Measurements from ENCODE around the gene ACOX1. TPM values are rescaled to one million over a fixed set of nuclear protein-coding genes. Genes with fewer than 3 reads are reported as not detected.

The ACOX1 gene
- total and polyA plus RNA-seq, 10 donors, result 6.3 to 60.2 (median 41.6) TPM

DNA sequence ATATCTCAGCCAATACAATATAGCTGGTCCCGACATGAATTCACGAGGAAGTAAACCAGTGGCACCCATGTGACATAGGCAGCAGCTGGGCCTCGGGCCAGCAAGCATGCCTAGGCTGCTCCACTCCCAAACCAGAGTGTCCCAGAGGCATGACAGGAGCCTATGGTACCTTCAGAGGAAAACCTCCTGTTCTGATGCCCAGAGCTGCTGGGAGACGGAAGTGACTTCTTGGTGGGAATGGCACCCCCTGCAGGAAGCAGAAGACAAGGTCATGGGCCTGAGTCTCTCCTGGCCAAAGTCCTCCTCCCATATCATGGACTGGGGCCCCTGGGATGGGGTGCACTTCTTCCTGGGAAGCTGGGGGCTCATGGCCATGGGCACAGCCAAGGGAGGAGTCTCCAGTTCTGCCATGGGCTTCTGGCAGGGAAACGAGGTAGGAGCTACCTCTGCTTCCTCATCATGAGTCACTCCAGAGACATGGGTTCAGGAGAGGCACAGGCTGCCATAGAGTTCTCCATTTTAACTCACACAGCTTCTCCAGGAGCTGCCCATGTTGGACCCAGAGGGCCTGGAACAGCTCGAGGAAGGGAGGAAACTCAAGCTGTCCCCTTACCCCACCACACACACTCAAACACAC, 51.6 kb downstream of the ACOX1 start:
- DNase-seq, result no peak
- no peaks in the 10 kb centered on the region for H3K9me3 ChIP-seq

DNA sequence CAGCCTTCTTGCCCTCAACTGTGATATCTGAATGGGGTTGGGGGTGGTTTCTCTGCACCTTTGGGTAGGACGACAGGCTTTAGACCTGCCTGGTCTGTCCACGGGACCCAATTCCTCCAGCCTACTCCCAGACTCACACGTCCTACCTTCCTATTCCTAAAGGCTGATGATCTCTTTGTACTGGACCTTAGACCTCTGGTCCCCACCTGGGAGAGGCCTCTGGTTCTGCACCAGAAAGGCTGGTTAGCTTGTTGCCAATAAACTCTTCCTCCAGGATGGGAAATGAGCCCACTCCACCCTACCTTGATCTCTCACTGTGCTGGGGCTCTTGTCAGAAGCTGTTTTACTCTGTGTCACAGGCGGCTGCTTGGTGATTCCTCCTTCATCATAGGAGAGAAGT, 52.5 kb downstream of the ACOX1 start:
- Histone ChIP-seq H3K36me3 (peaks cover 0 to 33% (median 0%) of the 10 kb centered on the region in 6 donors), H3K4me3 (no peak overlapping the region), H3K4me1 (peaks cover 0 to 21% (median 14%) of the 10 kb centered on the region in 6 donors), H3K27me3 (replicated peaks in 1 of 7) (no peaks in the 10 kb centered on the region), H3K9me3 (no peaks in the 10 kb centered on the region), H3K27ac (no peak overlapping the region)
- intact Hi-C loops (cut with DNase I; ENCODE audit: low total_unique reads), result no loop called here
- 91 to 100% (median 93%) methylated on average over 4 of the region's 4 CpGs for WGBS, 5 donors
- no peak for TF ChIP-seq POLR2AphosphoS5 (IDR thresholded peaks at IDR 0.05)
- no peak for TF ChIP-seq POLR2A (IDR thresholded peaks at IDR 0.05)
- TF ChIP-seq, protein P1, sequence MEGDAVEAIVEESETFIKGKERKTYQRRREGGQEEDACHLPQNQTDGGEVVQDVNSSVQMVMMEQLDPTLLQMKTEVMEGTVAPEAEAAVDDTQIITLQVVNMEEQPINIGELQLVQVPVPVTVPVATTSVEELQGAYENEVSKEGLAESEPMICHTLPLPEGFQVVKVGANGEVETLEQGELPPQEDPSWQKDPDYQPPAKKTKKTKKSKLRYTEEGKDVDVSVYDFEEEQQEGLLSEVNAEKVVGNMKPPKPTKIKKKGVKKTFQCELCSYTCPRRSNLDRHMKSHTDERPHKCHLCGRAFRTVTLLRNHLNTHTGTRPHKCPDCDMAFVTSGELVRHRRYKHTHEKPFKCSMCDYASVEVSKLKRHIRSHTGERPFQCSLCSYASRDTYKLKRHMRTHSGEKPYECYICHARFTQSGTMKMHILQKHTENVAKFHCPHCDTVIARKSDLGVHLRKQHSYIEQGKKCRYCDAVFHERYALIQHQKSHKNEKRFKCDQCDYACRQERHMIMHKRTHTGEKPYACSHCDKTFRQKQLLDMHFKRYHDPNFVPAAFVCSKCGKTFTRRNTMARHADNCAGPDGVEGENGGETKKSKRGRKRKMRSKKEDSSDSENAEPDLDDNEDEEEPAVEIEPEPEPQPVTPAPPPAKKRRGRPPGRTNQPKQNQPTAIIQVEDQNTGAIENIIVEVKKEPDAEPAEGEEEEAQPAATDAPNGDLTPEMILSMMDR (IDR thresholded peaks at IDR 0.05 in 8 of 11, conservative IDR thresholded peaks at IDR 0.05 in 3 of 11), result no peak
- DNase-seq, result no peak

More for the DNA sequence above, 51.6 kb downstream of the ACOX1 start:
- Histone ChIP-seq H3K36me3 (peaks cover 0 to 33% (median 0%) of the 10 kb centered on the region in 6 donors), H3K27ac (no peak overlapping the region), H3K4me1 (peaks cover 0 to 16% (median 10%) of the 10 kb centered on the region in 6 donors), H3K27me3 (replicated peaks in 1 of 7) (no peaks in the 10 kb centered on the region), H3K4me3 (no peak overlapping the region)
- intact Hi-C loops (cut with DNase I; ENCODE audit: low total_unique reads), result no loop called here
- TF ChIP-seq POLR2AphosphoS5 (IDR thresholded peaks at IDR 0.05), result no peak
- TF ChIP-seq, protein P1 (IDR thresholded peaks at IDR 0.05 in 8 of 11, conservative IDR thresholded peaks at IDR 0.05 in 3 of 11), result peak in 6 of 11 experiments; percentile 22 to 52 (median 30)
- WGBS, 5 donors, result 57 to 80% (median 67%) methylated on average over 5 to 6 of the region's 6 CpGs

DNA sequence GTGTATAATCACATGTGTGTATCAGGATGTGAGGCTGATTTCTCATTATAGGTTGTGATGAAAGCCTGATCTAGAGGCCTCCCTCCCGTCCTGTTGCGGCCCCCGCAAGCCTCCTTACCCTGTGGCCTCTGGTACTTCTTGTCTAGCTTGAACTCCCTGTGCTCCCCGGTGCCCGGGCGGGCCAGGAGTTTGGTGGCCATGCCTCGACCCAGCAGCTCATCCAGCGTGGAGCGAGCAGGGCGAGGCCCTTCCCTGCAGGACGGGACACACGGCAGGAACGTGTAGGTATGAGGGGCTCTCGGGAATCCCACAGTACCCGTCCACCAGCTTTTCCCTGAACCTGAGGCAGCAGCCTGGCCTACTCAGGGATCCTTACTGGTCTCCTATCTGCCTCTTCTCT, 53.1 kb downstream of the ACOX1 start:
- 93 to 97% (median 96%) methylated on average over 15 of the region's 15 CpGs for WGBS, 5 donors

DNA sequence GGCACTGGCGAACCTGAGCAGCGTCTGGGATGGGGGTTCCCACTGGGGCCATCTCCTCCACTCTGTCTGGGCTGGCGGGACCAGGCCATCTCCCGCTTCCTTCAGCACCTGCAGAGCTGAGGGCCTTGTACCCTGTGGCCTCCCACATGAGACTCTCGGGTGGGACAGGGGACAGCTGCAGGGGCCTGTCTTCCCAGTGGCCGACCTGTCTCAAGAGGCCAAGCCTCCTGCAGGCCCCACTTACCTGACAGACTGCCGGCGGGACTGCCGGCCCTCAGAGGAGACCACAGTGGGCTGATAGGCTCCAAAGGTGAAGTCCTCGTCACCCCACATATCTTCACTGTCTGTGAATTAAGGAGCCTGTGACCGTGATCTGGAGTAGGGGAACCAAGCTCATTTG, 53.9 kb downstream of the ACOX1 start:
- TF ChIP-seq POLR2A (IDR thresholded peaks at IDR 0.05), result no peak
- TF ChIP-seq, protein P1 (IDR thresholded peaks at IDR 0.05 in 8 of 11, conservative IDR thresholded peaks at IDR 0.05 in 3 of 11), result no peak
- no peak for TF ChIP-seq POLR2AphosphoS5 (IDR thresholded peaks at IDR 0.05)
- WGBS, 5 donors, result 92 to 98% (median 94%) methylated on average over 5 to 11 of the region's 11 CpGs
- no peak for DNase-seq

More for the DNA sequence above, 53.1 kb downstream of the ACOX1 start:
- Histone ChIP-seq H3K27ac (no peak overlapping the region), H3K4me1 (peaks cover 0 to 21% (median 14%) of the 10 kb centered on the region in 6 donors), H3K9me3 (no peaks in the 10 kb centered on the region), H3K4me3 (no peak overlapping the region), H3K36me3 (peaks cover 0 to 33% (median 0%) of the 10 kb centered on the region in 6 donors), H3K27me3 (replicated peaks in 1 of 7) (no peaks in the 10 kb centered on the region)
- intact Hi-C loops (cut with DNase I; ENCODE audit: low total_unique reads), result no loop called here
- TF ChIP-seq, protein P1 (IDR thresholded peaks at IDR 0.05 in 8 of 11, conservative IDR thresholded peaks at IDR 0.05 in 3 of 11), result no peak
- TF ChIP-seq POLR2AphosphoS5 (IDR thresholded peaks at IDR 0.05) (no peak), POLR2A (IDR thresholded peaks at IDR 0.05) (no peak)
- DNase-seq, result no peak

More for the DNA sequence above, 53.9 kb downstream of the ACOX1 start:
- H3K27me3 ChIP-seq (replicated peaks in 1 of 7), result no peaks in the 10 kb centered on the region
- peaks cover 0 to 21% (median 14%) of the 10 kb centered on the region in 6 donors for H3K4me1 ChIP-seq
- no peaks in the 10 kb centered on the region for H3K9me3 ChIP-seq
- peaks cover 0 to 41% (median 0%) of the 10 kb centered on the region in 6 donors for H3K36me3 ChIP-seq
- H3K4me3 ChIP-seq, result no peak overlapping the region
- intact Hi-C loops (cut with DNase I; ENCODE audit: low total_unique reads), result no loop called here
- H3K27ac ChIP-seq, result no peak overlapping the region

All from spleen (tissue), 11 donors.